Suprapubic skin (tissue), 4 donors: Measurements from ENCODE around the gene FAM107A.

Source experiments
- EP300 ChIP-seq: sonication (generic); formaldehyde crosslinking; IDR thresholded peaks from one replicate; pipeline ENCODE4 v1.6.1; 2017; ENCODE audit warnings: antibody characterized with exemption
- POLR2A ChIP-seq, 2 donors: fragments of 450-650 bp; IDR thresholded peaks; one replicate each; pipeline ENCODE4 v1.6.1; 2017; ENCODE audit warnings: antibody characterized with exemption in 2 of 2, mild to moderate bottlenecking in 2 of 2, moderate library complexity in 2 of 2
- POLR2AphosphoS5 ChIP-seq, 3 donors: sonication (generic); formaldehyde crosslinking; IDR thresholded peaks; one replicate each; pipeline ENCODE4 v1.6.1; 2017; ENCODE audit warnings: antibody characterized with exemption in 3 of 3
- TF ChIP-seq, protein P1 (sequence below), 2 donors: fragments of 200-600 bp in 1 of 2; fragments of 450-650 bp in 1 of 2; sonication (generic) in 1 of 2; IDR thresholded peaks; one replicate each; pipeline ENCODE4 v1.5.1; 2016 to 2019; ENCODE audit warnings: antibody characterized with exemption in 2 of 2, mild to moderate bottlenecking in 1 of 2, moderate library complexity in 1 of 2

DNA sequence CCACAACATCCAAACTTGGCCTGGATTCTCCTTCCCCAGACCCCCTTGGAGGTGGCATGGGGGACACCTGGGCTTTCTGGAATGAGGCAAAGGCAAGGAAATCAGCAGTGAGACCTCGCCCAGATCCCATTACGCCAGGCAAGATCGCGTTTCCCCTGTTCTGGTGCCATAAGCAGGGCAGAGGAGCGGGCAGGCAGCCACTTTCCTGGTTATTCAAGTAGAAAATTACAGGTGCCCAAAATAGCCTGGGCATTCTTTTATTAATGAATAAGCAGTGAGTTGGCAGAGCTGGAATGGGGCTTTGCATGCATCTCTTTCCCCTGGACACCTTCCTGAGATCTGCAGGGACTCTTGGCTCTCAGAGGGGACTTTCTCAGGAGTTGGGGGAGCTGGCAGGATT is 31.5 kb upstream of the FAM107A start:
- no peak for TF ChIP-seq EP300
- TF ChIP-seq, protein P1, sequence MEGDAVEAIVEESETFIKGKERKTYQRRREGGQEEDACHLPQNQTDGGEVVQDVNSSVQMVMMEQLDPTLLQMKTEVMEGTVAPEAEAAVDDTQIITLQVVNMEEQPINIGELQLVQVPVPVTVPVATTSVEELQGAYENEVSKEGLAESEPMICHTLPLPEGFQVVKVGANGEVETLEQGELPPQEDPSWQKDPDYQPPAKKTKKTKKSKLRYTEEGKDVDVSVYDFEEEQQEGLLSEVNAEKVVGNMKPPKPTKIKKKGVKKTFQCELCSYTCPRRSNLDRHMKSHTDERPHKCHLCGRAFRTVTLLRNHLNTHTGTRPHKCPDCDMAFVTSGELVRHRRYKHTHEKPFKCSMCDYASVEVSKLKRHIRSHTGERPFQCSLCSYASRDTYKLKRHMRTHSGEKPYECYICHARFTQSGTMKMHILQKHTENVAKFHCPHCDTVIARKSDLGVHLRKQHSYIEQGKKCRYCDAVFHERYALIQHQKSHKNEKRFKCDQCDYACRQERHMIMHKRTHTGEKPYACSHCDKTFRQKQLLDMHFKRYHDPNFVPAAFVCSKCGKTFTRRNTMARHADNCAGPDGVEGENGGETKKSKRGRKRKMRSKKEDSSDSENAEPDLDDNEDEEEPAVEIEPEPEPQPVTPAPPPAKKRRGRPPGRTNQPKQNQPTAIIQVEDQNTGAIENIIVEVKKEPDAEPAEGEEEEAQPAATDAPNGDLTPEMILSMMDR (IDR thresholded peaks at IDR 0.05), result no peak
- no peak for TF ChIP-seq POLR2AphosphoS5 (IDR thresholded peaks at IDR 0.05)
- TF ChIP-seq POLR2A (IDR thresholded peaks at IDR 0.05), result no peak
